Brain pericyte (primary cell): ENCODE measurements around the gene CD46.
"Not testable (repeated sequence)": the region's sequence is repeated elsewhere in the genome, so short reads cannot be mapped to it uniquely, and the experiment has no call there.

Source experiments
- DNase-seq: peaks from one replicate; pipeline ENCODE4 v3.0.0-alpha.2; 2012; ENCODE audit warnings: low read depth, low spot score

CD46 gene

GRCh38 chr1:207751790-207752455 is at the start of gene CD46:
Gene CD46 (plus strand): TSS chr1:207752054. CDS start chr1:207752213, 159 bp downstream.
- peak; percentile 63 for DNase-seq

GRCh38 chr1:207702317-207702716 is 49.5 kb upstream of the CD46 start:
- no peak for DNase-seq

- no peak for DNase-seq
These were observed 48.1 kb upstream of the CD46 start for GRCh38 chr1:207703712-207704111.

DNA sequence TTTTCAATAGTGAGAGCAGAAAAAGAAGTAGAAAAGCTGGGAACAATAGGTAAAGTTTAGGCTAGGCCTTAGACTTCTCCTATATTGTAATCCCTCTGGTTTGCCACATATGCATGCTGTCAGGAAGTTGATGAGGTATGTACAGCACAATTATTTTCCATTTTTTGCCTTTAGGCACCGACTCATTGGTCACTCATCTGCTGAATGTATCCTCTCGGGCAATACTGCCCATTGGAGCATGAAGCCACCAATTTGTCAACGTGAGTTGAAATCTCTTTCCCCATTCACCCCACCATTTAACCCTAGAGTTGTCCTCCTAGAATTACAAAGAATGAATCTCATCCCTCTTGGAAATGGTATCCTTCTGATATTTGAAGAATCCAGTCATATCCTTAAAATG is 43.9 kb upstream of the CD46 start:
- DNase-seq, result not testable (repeated sequence)

- DNase-seq, result no peak
These were observed 40.6 kb upstream of the CD46 start for GRCh38 chr1:207711285-207711684.

GRCh38 chr1:207712701-207713100 is 39.2 kb upstream of the CD46 start:
- not testable (repeated sequence) for DNase-seq

DNA sequence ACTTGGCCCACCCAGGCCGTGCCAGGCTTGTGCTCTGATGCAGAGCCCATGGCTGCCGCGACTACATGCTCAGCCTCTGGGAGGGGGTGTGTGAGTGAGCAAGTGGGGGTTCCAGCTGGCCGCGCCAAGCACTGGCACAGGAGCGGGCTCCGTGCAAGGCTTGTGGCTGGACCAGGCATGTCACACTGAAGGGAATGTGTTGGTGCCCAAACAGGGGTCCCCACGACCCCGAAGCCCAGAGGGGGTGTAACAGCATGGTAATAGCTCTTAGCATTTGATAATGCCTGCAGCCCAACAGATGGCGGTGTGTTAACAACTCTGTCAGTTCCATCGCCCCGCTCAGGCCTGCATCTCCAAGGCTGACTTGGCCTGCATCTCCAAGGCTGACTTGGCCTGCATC is 38.3 kb upstream of the CD46 start:
- no peak for DNase-seq

DNA sequence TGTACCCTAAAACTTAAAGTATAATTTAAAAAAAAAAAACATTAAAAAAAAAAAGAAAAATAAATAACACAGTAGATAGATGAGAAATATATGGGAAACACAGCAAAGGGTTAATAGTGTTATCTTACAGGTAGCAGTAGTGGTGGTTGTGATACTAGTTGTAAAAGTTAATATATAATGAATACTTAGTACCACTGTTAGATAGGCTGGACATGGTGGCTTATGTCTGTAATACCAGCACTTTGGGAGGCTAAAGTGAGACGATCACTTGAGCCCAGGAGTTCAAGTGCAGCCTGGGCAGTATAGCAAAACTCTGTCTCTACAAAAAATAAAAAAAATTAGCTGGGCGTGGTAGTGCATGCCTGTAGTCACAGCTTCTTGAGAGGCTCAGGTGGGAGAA is 32.6 kb upstream of the CD46 start:
- DNase-seq, result no peak

GRCh38 chr1:207728200-207728858 is 23.5 kb upstream of the CD46 start:
- DNase-seq, result not testable (repeated sequence)

DNA sequence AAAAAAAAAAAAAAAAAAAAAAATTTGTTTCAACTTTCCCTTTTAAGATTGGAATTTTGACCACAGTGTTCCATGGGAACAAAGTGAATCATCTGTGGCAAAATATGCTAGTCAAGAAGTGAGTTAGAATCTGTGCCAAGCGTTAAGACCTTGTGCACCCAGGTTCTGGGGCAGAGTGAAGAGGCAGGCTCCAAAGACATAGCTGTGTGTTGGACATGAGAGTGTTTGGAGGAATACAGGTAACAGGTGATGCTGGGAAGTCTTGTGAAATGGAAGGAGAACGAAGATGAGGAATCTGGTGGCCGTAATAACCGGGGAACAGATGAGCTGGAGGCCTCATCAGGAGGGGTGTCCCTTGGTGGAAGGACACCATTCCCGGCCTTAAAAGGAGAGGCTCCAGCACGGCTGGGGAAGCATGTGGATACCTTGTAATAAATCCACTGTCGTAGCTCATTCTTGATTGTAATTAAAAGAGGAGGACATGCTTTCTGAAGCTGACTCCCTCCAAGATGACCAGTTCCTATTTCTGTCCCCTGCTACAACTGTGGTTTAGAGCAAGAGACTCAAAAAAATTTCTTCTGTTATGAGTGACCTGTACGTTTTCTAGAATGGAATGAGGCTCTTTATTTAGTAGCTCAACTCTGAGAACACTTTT is 14.2 kb upstream of the CD46 start:
- DNase-seq, result not testable (repeated sequence)

GRCh38 chr1:207738158-207738659 is 13.6 kb upstream of the CD46 start:
- not testable (repeated sequence) for DNase-seq

GRCh38 chr1:207740207-207740606 is 11.6 kb upstream of the CD46 start:
- no peak for DNase-seq

GRCh38 chr1:207742850-207743555 is 8.9 kb upstream of the CD46 start:
- DNase-seq, result no peak

- DNase-seq, result no peak
These were observed 7.8 kb upstream of the CD46 start for GRCh38 chr1:207744000-207744534.

DNA sequence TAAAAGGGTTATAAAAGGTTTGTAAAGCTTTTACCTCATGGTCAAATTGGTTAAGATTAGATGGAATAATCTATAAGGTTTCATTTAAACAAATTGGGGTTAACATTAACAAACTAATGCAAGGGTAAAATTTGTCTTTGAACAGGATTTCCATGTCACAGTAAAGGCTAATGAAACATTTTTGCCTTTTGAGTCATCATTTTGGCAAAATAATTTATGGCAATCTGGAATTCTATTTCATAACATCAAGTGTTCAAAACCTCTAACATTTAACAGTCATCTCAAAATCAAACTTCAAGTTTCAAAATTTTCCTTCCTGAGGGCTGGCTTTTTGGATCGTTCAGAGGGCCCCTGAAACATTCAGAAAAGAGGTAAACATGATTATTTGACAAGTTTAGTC is 6.6 kb upstream of the CD46 start:
- DNase-seq, result no peak

DNA sequence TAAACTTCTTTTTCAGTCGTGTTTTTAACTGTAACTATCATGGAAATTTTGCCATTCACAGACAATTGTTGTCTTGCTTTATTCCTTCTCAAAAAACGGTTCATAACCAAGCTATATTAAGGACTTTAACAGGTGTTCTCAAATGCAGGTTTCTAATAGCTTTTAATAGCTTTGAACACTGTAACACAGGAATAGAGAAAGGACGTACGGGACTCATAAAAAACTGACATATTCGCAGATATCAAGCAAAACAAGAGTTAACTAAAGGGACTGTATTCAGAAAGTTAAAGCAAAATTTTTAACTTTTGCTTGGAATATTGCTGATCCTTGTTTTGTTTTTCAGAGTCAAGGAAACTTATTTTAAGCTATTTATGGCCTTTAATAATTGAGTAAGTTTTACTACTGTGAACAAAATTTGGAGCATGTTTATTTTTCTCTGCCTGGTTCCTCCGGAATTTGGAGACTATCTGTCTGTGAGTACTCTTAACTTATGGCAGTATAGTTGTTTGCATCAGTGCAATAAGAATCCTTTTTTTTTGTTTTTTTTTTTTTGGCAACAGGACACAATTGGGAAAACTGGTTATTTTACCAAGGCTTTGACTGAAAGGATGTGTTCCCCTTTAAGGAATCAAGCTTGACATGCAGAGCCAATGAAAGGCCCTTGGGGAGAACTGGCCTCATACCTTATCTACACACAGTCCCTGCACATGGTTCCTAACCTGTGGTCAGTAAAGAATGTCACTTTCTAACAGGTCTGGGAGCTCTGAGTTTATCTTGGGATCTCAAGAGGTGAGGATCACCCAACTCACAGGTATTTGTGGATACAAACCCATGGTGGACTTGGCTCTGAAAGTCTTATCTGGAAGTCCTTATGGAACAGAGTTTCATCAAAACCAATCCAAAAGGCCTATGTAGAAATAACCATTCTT is 5.8 kb upstream of the CD46 start:
- DNase-seq, result no peak

GRCh38 chr1:207747627-207748492 is 4.0 kb upstream of the CD46 start:
- no peak for DNase-seq

DNA sequence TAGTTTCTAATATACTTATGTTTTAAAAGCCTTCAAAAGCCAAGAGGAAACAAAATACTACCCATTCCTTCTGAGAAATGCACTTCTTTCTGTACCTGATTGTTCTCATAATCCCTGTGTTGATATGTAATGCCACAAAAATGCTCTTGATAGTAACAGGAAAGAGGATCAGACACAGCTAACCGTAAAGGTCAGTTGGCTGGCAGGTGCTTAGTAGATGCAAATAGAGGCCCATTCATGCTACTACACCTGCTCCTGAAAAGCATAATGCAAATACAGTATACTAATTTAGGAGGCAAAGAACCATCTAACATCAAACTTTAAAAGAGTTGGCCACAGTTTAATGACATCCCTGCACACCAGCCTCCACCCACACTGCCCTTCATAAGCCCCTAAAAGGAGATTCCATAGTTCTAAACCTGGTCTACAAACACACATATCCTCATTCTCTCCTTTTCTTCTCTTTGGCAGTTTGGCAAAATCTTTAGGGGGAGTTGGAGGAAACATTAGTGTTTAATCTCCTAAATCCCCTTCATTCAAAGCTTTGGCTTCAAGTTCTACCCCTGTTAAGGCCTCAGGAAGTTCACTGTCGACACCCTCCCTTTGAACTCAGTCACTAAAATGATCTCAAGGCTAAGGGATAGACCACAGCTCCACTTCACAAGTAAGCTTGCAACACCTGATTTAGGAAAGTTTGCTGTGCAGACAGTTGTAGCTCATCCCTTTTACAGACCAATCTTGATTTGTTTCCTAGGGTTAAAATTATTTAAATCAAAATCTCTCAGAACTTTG is 2.9 kb upstream of the CD46 start:
- no peak for DNase-seq
